ENCODE data around the gene ADGRG3.

The ADGRG3 gene

DNA sequence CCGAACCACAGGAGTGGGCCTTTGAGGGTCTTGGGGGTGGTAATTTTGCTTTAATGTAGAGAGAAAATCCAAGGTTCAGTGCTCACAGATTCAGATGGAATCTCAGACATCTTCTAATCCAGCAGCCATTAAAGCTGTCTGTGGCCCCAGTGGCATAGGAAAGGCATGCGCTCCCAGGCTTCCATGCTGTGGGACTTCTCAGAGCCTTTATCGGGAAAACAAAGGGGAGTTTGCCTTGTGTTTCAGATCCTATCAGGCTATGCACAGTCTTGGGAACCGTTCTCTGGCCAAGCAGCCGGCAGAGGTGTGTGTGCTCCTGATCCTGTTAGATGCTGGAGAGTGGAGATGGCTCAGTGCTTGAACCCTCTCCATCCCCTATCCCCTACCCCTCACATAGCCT lies 31.9 kb upstream of the ADGRG3 start:
- TF ChIP-seq SPI1 (IDR thresholded peaks at IDR 0.05; ENCODE audit: borderline replicate concordance, low read depth) = no peak
- TF ChIP-seq POLR2AphosphoS5 (IDR thresholded peaks at IDR 0.05; ENCODE audit: low read depth) = no peak
- TF ChIP-seq GABPA (IDR thresholded peaks at IDR 0.05; ENCODE audit: low read depth) = no peak
- Histone ChIP-seq H3K4me3 (replicated peaks; ENCODE audit: insufficient read depth, low read length) (no peak overlapping the region), H3K27ac (replicated peaks) (no peak overlapping the region), H3K27me3 (ENCODE audit: insufficient read depth, poor library complexity, severe bottlenecking) (no peaks in the 10 kb centered on the region)
- DNase-seq (ENCODE audit: low read depth in 1 of 2, low spot score in 1 of 2) = no peak

DNA sequence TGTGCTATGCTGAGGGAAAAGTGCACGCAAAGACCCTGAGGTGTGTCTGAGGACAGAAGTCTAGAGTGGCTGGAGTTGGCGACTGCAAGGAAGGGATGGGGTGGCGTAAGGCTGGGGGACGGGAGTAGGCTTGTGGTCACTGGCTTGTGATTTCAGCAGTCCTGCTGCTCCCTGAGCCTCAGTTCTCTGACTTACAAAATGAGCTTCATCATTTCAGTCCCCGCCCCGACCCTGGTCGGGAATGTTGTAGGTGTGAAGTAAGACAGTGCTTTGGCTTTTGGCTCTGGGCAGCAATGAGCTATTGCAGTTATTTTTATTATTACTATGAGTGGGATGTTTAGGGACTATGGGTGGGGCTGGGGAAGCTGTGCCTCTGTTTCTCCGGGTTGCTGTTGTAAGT lies 31.1 kb upstream of the ADGRG3 start:
- Histone ChIP-seq H3K27me3 (ENCODE audit: insufficient read depth, poor library complexity, severe bottlenecking) (no peaks in the 10 kb centered on the region), H3K4me3 (replicated peaks; ENCODE audit: insufficient read depth, low read length) (no peak overlapping the region), H3K27ac (replicated peaks) (no peak overlapping the region)
- no peak for DNase-seq (ENCODE audit: low read depth in 1 of 2, low spot score in 1 of 2)
- TF ChIP-seq GABPA (IDR thresholded peaks at IDR 0.05; ENCODE audit: low read depth) (no peak), REST (IDR thresholded peaks at IDR 0.05; ENCODE audit: insufficient replicate concordance, low read depth) (no peak), SPI1 (IDR thresholded peaks at IDR 0.05; ENCODE audit: borderline replicate concordance, low read depth) (no peak), POLR2AphosphoS5 (IDR thresholded peaks at IDR 0.05; ENCODE audit: low read depth) (no peak), CTCF (IDR thresholded peaks at IDR 0.05; ENCODE audit: insufficient read depth, low read length) (no peak)

DNA sequence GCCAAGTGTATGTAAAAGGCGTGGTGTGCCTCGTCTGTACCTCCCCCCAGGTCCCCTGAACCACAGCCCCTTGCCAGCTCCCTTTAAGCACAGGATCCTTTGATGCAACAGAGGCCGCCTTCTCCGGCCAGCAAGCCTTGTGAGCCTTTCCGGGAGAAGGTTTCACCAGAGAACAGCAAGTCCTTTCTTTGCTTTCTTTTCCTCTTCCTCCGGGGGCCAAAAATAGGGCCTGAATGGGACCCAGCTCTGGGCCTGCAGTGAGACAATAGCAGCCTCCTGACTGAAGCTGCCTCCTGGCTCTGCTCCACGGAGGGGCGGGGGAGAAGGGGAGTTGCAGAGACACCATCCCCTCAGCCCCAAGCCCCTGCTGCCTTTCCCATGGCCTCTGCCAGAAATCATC lies 30.7 kb upstream of the ADGRG3 start:
- H3K27me3 ChIP-seq (ENCODE audit: insufficient read depth, poor library complexity, severe bottlenecking) = no peaks in the 10 kb centered on the region
- H3K27ac ChIP-seq (replicated peaks) = no peak overlapping the region
- DNase-seq (ENCODE audit: low read depth in 1 of 2, low spot score in 1 of 2) = no peak
- no peak for TF ChIP-seq SPI1 (IDR thresholded peaks at IDR 0.05; ENCODE audit: borderline replicate concordance, low read depth)
- TF ChIP-seq REST (IDR thresholded peaks at IDR 0.05; ENCODE audit: insufficient replicate concordance, low read depth) = no peak
- no peak for TF ChIP-seq POLR2AphosphoS5 (IDR thresholded peaks at IDR 0.05; ENCODE audit: low read depth)
- TF ChIP-seq GABPA (IDR thresholded peaks at IDR 0.05; ENCODE audit: low read depth) = no peak
- TF ChIP-seq CTCF (IDR thresholded peaks at IDR 0.05; ENCODE audit: insufficient read depth, low read length) = no peak
- H3K4me3 ChIP-seq (replicated peaks; ENCODE audit: insufficient read depth, low read length) = no peak overlapping the region

DNA sequence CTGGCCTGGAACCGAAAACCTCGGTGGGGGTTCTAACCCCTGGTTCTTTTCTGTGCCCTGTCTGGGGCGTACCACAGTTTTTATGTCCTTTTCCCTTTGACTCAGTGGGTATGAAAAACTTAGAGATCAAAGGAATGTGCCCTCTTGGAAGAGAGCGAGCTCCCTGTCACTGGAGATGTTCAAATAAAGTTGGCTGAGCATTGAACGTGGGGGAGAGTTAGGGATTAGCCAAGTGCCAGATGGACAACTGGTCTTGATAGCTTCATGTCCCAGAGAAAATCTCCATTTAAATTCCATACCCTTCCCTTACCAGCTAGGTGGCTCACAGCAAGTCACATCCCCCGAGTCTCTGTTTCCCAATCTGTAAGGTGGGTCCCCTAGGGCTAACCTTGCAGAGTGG lies 30.1 kb upstream of the ADGRG3 start:
- Histone ChIP-seq H3K27ac (replicated peaks) (no peak overlapping the region), H3K4me3 (replicated peaks; ENCODE audit: insufficient read depth, low read length) (no peak overlapping the region), H3K27me3 (ENCODE audit: insufficient read depth, poor library complexity, severe bottlenecking) (no peaks in the 10 kb centered on the region)
- TF ChIP-seq GABPA (IDR thresholded peaks at IDR 0.05; ENCODE audit: low read depth) (no peak), CTCF (IDR thresholded peaks at IDR 0.05; ENCODE audit: insufficient read depth, low read length) (no peak), SPI1 (IDR thresholded peaks at IDR 0.05; ENCODE audit: borderline replicate concordance, low read depth) (no peak), REST (IDR thresholded peaks at IDR 0.05; ENCODE audit: insufficient replicate concordance, low read depth) (no peak), POLR2AphosphoS5 (IDR thresholded peaks at IDR 0.05; ENCODE audit: low read depth) (no peak)
- DNase-seq (ENCODE audit: low read depth in 1 of 2, low spot score in 1 of 2) = no peak
